ENCODE data around the gene CDKAL1. TPM values are rescaled to one million over a fixed set of nuclear protein-coding genes. Genes with fewer than 3 reads are reported as not detected.

The CDKAL1 gene
- total and polyA plus RNA-seq, 10 donors = 4.8 to 26.9 (median 20.1) TPM

DNA sequence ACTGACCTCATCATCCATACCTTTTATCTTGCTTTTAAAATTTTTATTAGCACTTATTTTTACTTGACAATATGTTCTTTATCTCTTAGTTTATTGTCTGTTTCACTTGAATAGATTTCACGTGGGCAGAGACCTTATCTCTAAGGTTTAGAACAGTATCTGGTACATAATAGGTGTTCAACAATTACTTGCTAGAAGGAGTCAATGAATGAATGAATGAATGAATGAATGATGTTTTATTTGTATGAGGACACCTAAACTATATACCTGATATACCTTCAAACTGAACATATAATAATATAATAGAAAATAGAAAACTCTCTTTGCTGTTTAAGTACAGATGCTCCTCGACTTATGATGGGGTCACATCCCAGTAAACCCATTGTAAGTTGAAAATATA is 412.6 kb downstream of the CDKAL1 start:
- WGBS, 5 donors = 92 to 98% (median 96%) methylated on average over 2 of the region's 2 CpGs
- TF ChIP-seq, protein P1, sequence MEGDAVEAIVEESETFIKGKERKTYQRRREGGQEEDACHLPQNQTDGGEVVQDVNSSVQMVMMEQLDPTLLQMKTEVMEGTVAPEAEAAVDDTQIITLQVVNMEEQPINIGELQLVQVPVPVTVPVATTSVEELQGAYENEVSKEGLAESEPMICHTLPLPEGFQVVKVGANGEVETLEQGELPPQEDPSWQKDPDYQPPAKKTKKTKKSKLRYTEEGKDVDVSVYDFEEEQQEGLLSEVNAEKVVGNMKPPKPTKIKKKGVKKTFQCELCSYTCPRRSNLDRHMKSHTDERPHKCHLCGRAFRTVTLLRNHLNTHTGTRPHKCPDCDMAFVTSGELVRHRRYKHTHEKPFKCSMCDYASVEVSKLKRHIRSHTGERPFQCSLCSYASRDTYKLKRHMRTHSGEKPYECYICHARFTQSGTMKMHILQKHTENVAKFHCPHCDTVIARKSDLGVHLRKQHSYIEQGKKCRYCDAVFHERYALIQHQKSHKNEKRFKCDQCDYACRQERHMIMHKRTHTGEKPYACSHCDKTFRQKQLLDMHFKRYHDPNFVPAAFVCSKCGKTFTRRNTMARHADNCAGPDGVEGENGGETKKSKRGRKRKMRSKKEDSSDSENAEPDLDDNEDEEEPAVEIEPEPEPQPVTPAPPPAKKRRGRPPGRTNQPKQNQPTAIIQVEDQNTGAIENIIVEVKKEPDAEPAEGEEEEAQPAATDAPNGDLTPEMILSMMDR (IDR thresholded peaks at IDR 0.05 in 8 of 11, conservative IDR thresholded peaks at IDR 0.05 in 3 of 11) = no peak
- no peak for TF ChIP-seq POLR2A (IDR thresholded peaks at IDR 0.05)
- no peak for TF ChIP-seq POLR2AphosphoS5 (IDR thresholded peaks at IDR 0.05)
- intact Hi-C loops (cut with DNase I; ENCODE audit: low total_unique reads) = no loop called here
- no peak for DNase-seq
- Histone ChIP-seq H3K4me1 (no peaks in the 10 kb centered on the region), H3K36me3 (no peaks in the 10 kb centered on the region), H3K9me3 (peaks cover 0 to 23% (median 15%) of the 10 kb centered on the region in 8 donors), H3K27me3 (replicated peaks in 1 of 7) (no peaks in the 10 kb centered on the region), H3K27ac (no peak overlapping the region), H3K4me3 (no peak overlapping the region)

GRCh38 chr6:20947977-20948376 is 413.7 kb downstream of the CDKAL1 start:
- Histone ChIP-seq H3K36me3 (no peaks in the 10 kb centered on the region), H3K4me1 (no peaks in the 10 kb centered on the region), H3K9me3 (peaks cover 0 to 12% (median 9%) of the 10 kb centered on the region in 8 donors), H3K4me3 (no peak overlapping the region), H3K27me3 (replicated peaks in 1 of 7) (no peaks in the 10 kb centered on the region), H3K27ac (no peak overlapping the region)
- no peak for DNase-seq
- TF ChIP-seq POLR2A (IDR thresholded peaks at IDR 0.05) = no peak
- no peak for TF ChIP-seq POLR2AphosphoS5 (IDR thresholded peaks at IDR 0.05)
- TF ChIP-seq, protein P1 (IDR thresholded peaks at IDR 0.05 in 8 of 11, conservative IDR thresholded peaks at IDR 0.05 in 3 of 11) = no peak
- intact Hi-C loops (cut with DNase I; ENCODE audit: low total_unique reads) = no loop called here

DNA sequence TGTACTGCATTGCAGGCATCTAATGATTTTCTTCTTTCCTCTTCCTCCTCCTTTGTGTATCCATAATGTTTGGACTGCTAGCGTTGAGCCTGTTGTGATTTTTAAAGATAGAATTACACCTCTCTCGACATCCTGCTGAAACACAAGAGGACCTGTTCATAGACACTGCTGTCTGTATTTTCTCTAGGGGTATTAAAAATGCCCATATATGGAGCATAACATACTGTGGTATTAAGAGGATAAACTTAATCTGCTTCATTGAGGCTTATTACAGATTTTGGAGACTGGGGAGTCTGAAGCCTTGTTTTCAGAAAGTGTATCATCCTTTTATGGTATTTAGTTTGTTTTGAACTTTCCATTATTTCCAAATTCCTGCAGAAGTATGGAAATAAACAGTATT is 414.3 kb downstream of the CDKAL1 start:
- TF ChIP-seq POLR2A (IDR thresholded peaks at IDR 0.05) (no peak), POLR2AphosphoS5 (IDR thresholded peaks at IDR 0.05) (no peak)
- TF ChIP-seq, protein P1 (IDR thresholded peaks at IDR 0.05 in 8 of 11, conservative IDR thresholded peaks at IDR 0.05 in 3 of 11) = no peak
- H3K36me3 ChIP-seq = no peaks in the 10 kb centered on the region
- H3K4me3 ChIP-seq = no peak overlapping the region
- no peak overlapping the region for H3K27ac ChIP-seq
- WGBS, 5 donors = 87 to 93% (median 91%) methylated on average over 2 of the region's 2 CpGs
- peaks cover 0 to 6% (median 3%) of the 10 kb centered on the region in 8 donors for H3K9me3 ChIP-seq
- no peak for DNase-seq
- intact Hi-C loops (cut with DNase I; ENCODE audit: low total_unique reads) = no loop called here
- H3K27me3 ChIP-seq (replicated peaks in 1 of 7) = no peaks in the 10 kb centered on the region
- H3K4me1 ChIP-seq = no peaks in the 10 kb centered on the region

DNA sequence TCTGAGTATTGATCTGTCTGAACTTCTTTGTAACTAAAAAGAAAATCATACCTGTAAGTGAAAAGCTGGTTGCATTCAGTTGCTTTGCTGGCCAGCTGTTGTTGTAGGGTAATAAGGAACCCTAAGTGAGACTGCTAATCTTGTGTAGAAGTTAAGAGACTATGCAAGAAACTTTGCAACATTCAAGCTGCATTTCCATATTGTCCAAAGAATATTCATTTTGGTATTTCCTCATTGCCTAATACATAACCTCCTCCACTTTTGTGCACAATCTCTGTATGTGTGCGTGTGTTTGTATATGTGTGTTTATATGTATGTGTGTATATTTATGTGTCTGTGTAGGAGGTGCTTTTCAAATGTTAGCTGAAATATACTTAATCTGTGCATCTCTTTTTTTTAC is 414.9 kb downstream of the CDKAL1 start:
- no peak overlapping the region for H3K27ac ChIP-seq
- WGBS, 5 donors = 93 to 100% (median 97%) methylated on average over 1 of the region's 1 CpG
- H3K4me3 ChIP-seq = no peak overlapping the region
- H3K9me3 ChIP-seq = peaks cover 0 to under 1% (median 0%) of the 10 kb centered on the region in 8 donors
- no peak for DNase-seq
- intact Hi-C loops (cut with DNase I; ENCODE audit: low total_unique reads) = no loop called here
- H3K36me3 ChIP-seq = no peaks in the 10 kb centered on the region
- H3K4me1 ChIP-seq = no peaks in the 10 kb centered on the region
- H3K27me3 ChIP-seq (replicated peaks in 1 of 7) = no peaks in the 10 kb centered on the region
- TF ChIP-seq, protein P1 (IDR thresholded peaks at IDR 0.05 in 8 of 11, conservative IDR thresholded peaks at IDR 0.05 in 3 of 11) = no peak
- no peak for TF ChIP-seq POLR2AphosphoS5 (IDR thresholded peaks at IDR 0.05)
- no peak for TF ChIP-seq POLR2A (IDR thresholded peaks at IDR 0.05)

All from spleen (tissue), 11 donors.